OCI-LY1 (cell line): ENCODE data around the gene SMU1.

ENCODE experiments used
- H2AFZ ChIP-seq: fragments of 200-600 bp; sonication (generic), shearing (Covaris generic); 2 replicates; pipeline ENCODE4 v1.6.0; 2014; ENCODE audit warnings: antibody characterized with exemption, mild to moderate bottlenecking, low read length
- H3F3A ChIP-seq: fragments of 200-600 bp; sonication (generic), shearing (Covaris generic); 2 replicates; pipeline ENCODE4 v1.6.0; 2014; ENCODE audit warnings: mild to moderate bottlenecking, antibody characterized with exemption, low read length, moderate library complexity; ENCODE audit not compliant: insufficient read depth
- H3K27ac ChIP-seq: fragments of 200-600 bp; sonication (generic); 2 replicates; pipeline ENCODE4 v1.5.1; 2014; ENCODE audit warnings: low read length, mixed run types, mild to moderate bottlenecking, low read depth; ENCODE audit not compliant: poor library complexity, severe bottlenecking
- H3K27me3 ChIP-seq: fragments of 200-600 bp; sonication (generic); 2 replicates; pipeline ENCODE4 v1.6.0; 2014; ENCODE audit warnings: antibody characterized with exemption, mild to moderate bottlenecking, low read length, moderate library complexity; ENCODE audit not compliant: insufficient read depth
- H3K36me3 ChIP-seq: fragments of 200-600 bp; sonication (generic); 2 replicates; pipeline ENCODE4 v1.6.1; 2014; ENCODE audit warnings: mild to moderate bottlenecking, antibody characterized with exemption, low read length, moderate library complexity, mixed read lengths; ENCODE audit not compliant: insufficient read depth
- H3K4me1 ChIP-seq: fragments of 200-600 bp; sonication (generic); 2 replicates; pipeline ENCODE4 v1.5.1; 2014; ENCODE audit warnings: mild to moderate bottlenecking, low read length, moderate library complexity; ENCODE audit not compliant: insufficient read depth, severe bottlenecking
- H3K4me2 ChIP-seq: fragments of 200-600 bp; sonication (generic), shearing (Covaris generic); 2 replicates; pipeline ENCODE4 v1.6.1; 2014; ENCODE audit warnings: low read length
- H3K4me3 ChIP-seq: fragments of 200-600 bp; sonication (generic); 2 replicates; pipeline ENCODE4 v1.5.1; 2014; ENCODE audit warnings: low read length, low read depth, mild to moderate bottlenecking, mixed read lengths; ENCODE audit not compliant: poor library complexity, severe bottlenecking
- H3K79me2 ChIP-seq: fragments of 200-600 bp; shearing (Covaris generic); 2 replicates; pipeline ENCODE4 v1.6.1; 2016; ENCODE audit warnings: mixed run types, low read length, mixed read lengths; ENCODE audit not compliant: insufficient read depth
- H3K9ac ChIP-seq: fragments of 200-600 bp; sonication (generic), shearing (Covaris generic); 2 replicates; pipeline ENCODE4 v1.6.1; 2014; ENCODE audit warnings: mild to moderate bottlenecking, low read length, mixed read lengths
- H3K9me2 ChIP-seq: fragments of 200-600 bp; sonication (generic), shearing (Covaris generic); 2 replicates; pipeline ENCODE4 v1.6.1; 2014; ENCODE audit warnings: low read depth, mild to moderate bottlenecking, low read length, mixed read lengths
- H3K9me3 ChIP-seq: fragments of 200-600 bp; shearing (Covaris generic); 2 replicates; pipeline ENCODE4 v1.6.1; 2014; ENCODE audit warnings: low read length, mixed read lengths
- H4K20me1 ChIP-seq: fragments of 200-600 bp; sonication (generic), shearing (Covaris generic); 2 replicates; pipeline ENCODE4 v1.6.0; 2016; ENCODE audit warnings: mild to moderate bottlenecking, low read length; ENCODE audit not compliant: insufficient read depth
- EZH2 ChIP-seq: fragments of 200-600 bp; sonication (generic), shearing (Covaris generic); IDR thresholded peaks from 2 replicates; pipeline ENCODE4 v1.8.0; 2017; ENCODE audit warnings: borderline replicate concordance, mixed run types, mild to moderate bottlenecking, antibody characterized with exemption, low read length, moderate library complexity, mixed read lengths
- TF ChIP-seq, protein P1 (sequence below): fragments of 200-600 bp; sonication (generic), shearing (Covaris generic); IDR thresholded peaks from 2 replicates; pipeline ENCODE4 v1.5.1; 2017; ENCODE audit warnings: mild to moderate bottlenecking, antibody characterized with exemption, low read length, moderate library complexity, mixed read lengths

SMU1 gene

DNA sequence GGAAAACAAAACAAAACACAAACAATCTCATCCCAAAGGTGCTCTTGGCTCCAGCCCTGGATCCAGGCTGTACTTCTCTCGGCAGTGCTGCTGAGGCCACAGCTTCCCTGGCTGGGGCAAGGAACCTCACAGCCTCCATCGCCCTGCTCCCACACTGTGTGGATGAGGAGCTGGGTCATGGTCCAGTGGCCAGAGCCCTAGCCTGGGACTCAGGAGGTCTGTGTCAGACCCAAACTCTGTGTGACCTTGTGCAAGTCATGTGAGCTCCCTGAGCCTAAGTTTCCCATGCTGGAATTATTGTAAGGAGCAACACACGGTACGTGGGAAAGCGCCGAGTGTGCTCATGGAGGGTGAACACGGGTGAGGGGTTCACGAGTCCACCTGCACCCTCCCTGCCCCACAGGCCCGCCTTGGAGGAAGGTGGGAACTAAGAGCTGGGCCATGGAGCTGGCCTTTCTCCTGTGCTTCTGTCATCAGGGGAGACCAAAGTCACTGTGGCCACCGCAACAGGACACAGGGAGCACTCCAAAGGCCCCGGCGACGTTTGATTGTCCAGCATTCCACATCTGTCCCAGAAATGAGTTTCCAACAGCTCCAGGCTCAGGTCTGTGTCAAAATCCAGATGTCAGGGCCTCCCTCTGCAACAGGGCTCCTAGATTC lies 26.2 kb upstream of the SMU1 start:
- Histone ChIP-seq H3K27ac (no peak overlapping the region), H3K4me1 (no peaks in the 10 kb centered on the region), H3K9me2 (no peaks in the 10 kb centered on the region), H3K36me3 (no peaks in the 10 kb centered on the region), H3F3A (no peaks in the 10 kb centered on the region), H3K9me3 (no peaks in the 10 kb centered on the region), H3K4me2 (no peak overlapping the region), H3K27me3 (no peaks in the 10 kb centered on the region), H2AFZ (no peak overlapping the region), H4K20me1 (no peaks in the 10 kb centered on the region), H3K79me2 (no peaks in the 10 kb centered on the region), H3K4me3 (no peak overlapping the region), H3K9ac (no peak overlapping the region)
- TF ChIP-seq, protein P1, sequence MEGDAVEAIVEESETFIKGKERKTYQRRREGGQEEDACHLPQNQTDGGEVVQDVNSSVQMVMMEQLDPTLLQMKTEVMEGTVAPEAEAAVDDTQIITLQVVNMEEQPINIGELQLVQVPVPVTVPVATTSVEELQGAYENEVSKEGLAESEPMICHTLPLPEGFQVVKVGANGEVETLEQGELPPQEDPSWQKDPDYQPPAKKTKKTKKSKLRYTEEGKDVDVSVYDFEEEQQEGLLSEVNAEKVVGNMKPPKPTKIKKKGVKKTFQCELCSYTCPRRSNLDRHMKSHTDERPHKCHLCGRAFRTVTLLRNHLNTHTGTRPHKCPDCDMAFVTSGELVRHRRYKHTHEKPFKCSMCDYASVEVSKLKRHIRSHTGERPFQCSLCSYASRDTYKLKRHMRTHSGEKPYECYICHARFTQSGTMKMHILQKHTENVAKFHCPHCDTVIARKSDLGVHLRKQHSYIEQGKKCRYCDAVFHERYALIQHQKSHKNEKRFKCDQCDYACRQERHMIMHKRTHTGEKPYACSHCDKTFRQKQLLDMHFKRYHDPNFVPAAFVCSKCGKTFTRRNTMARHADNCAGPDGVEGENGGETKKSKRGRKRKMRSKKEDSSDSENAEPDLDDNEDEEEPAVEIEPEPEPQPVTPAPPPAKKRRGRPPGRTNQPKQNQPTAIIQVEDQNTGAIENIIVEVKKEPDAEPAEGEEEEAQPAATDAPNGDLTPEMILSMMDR: no peak
- no peak for TF ChIP-seq EZH2

DNA sequence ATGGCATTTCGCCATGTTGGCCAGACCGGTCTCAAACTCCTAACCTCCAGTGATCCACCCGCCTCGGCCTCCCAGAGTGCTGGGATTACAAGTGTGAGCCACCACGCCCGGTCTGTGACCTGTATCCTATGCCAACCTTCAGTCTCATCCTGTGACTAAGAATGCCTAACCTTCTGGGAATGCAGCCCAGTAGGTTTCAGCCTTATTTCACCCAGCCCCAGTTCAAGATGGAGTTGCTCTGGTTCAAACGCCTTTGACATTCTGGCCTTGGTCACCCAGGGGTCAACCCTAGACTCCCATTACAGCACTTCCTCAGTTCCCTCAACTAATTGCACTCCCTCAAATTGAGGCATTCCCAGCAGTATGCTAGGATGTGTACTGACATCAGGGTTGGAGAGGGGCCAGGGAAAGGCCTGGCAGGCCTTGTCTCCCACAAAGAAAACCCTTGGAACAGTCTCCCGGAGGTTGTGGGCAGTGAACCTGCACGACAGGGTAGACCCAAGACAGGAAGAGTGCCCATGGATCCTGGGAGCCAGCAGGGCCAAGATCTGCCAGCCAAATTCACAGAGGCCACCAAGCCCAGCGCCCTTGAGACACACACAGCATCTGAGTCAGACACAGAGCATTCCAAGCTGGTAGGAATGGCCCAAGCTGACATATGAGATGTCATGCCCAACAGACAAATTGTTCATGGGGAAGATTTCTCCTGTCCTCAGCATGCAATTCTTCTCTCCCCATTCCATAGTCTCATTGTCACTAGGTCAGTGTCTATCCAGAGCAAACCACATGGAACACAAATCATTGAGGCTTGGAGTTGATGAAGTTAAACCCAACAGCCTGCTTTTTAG lies 24.9 kb upstream of the SMU1 start:
- no peak overlapping the region for H3K4me3 ChIP-seq
- H3K27me3 ChIP-seq: 0 out of 2 replicates have a peak, but pooled peaks cover 3% of the 10 kb centered on the region
- H3K9me3 ChIP-seq: no peaks in the 10 kb centered on the region
- H3K4me2 ChIP-seq: no peak overlapping the region
- H3K9me2 ChIP-seq: no peaks in the 10 kb centered on the region
- no peak overlapping the region for H2AFZ ChIP-seq
- TF ChIP-seq, protein P1: no peak
- no peak for TF ChIP-seq EZH2
- no peaks in the 10 kb centered on the region for H3F3A ChIP-seq
- H3K36me3 ChIP-seq: no peaks in the 10 kb centered on the region
- no peaks in the 10 kb centered on the region for H3K79me2 ChIP-seq
- H3K27ac ChIP-seq: no peak overlapping the region
- no peaks in the 10 kb centered on the region for H4K20me1 ChIP-seq
- no peak overlapping the region for H3K9ac ChIP-seq
- H3K4me1 ChIP-seq: no peaks in the 10 kb centered on the region

DNA sequence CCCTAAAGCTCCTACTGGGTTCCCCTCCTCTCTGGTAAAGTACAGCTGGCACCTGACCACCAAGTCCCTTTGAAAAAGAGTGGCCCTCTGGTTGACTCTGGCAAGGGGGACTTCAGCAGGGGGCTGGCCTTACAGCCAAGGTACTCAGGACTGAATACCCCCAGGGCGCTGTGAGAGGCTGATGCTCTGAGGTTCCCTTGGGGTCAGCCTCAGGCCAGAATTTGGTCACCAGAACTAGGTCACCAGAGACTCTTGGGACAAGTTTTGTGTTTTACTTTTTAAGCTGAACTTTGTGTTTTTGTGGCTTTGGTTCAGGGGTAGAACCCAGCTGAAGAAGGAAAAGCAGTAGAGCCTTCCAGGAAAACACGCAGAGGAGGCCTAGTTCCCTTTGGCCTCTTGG lies 23.3 kb upstream of the SMU1 start:
- H3K9me3 ChIP-seq: no peaks in the 10 kb centered on the region
- H3K4me2 ChIP-seq: no peak overlapping the region
- TF ChIP-seq, protein P1: no peak
- no peak for TF ChIP-seq EZH2
- no peaks in the 10 kb centered on the region for H3K9me2 ChIP-seq
- H3K36me3 ChIP-seq: no peaks in the 10 kb centered on the region
- no peak overlapping the region for H3K4me3 ChIP-seq
- no peaks in the 10 kb centered on the region for H4K20me1 ChIP-seq
- no peak overlapping the region for H3K27ac ChIP-seq
- no peaks in the 10 kb centered on the region for H3K79me2 ChIP-seq
- H3F3A ChIP-seq: no peaks in the 10 kb centered on the region
- no peak overlapping the region for H2AFZ ChIP-seq
- 0 out of 2 replicates have a peak, but pooled peaks cover 3% of the 10 kb centered on the region for H3K27me3 ChIP-seq
- no peak overlapping the region for H3K9ac ChIP-seq
- no peaks in the 10 kb centered on the region for H3K4me1 ChIP-seq
